DMS114 treated with DMSO at 0.1 percent for 48 hours (cell line): ENCODE results near the gene ITGBL1.

Source experiments
- DNase-seq: peaks from one replicate; lab custom pipeline; 2025; ENCODE audit not compliant: unreplicated experiment; lab: John Stamatoyannopoulos, UW

The ITGBL1 gene

GRCh38 chr13:101451641-101452040, 834 bp upstream of the ITGBL1 start:
- no peak for DNase-seq

- no peak for DNase-seq
Measured at GRCh38 chr13:101453784-101454201, 1.3 kb downstream of the ITGBL1 start.

- no peak for DNase-seq
Measured at GRCh38 chr13:101454767-101455166, 2.3 kb downstream of the ITGBL1 start.

- no peak for DNase-seq
Measured at GRCh38 chr13:101455863-101456262, 3.4 kb downstream of the ITGBL1 start.

- DNase-seq = no peak
Measured at GRCh38 chr13:101457176-101457575, 4.7 kb downstream of the ITGBL1 start.

- DNase-seq = no peak
Measured at GRCh38 chr13:101465877-101466276, 13.4 kb downstream of the ITGBL1 start.

GRCh38 chr13:101467415-101467814, 14.9 kb downstream of the ITGBL1 start:
- DNase-seq = no peak

- DNase-seq = no peak
Measured at GRCh38 chr13:101473458-101473857, 21.0 kb downstream of the ITGBL1 start.

- DNase-seq = no peak
Measured at GRCh38 chr13:101474419-101474957, 22.0 kb downstream of the ITGBL1 start.

GRCh38 chr13:101475536-101475935, 23.1 kb downstream of the ITGBL1 start:
- DNase-seq = no peak

- DNase-seq = no peak
Measured at GRCh38 chr13:101481421-101481820, 28.9 kb downstream of the ITGBL1 start.

- no peak for DNase-seq
Measured at GRCh38 chr13:101486708-101487437, 34.4 kb downstream of the ITGBL1 start.

- no peak for DNase-seq
Measured at GRCh38 chr13:101487438-101487830, 35.0 kb downstream of the ITGBL1 start.

- no peak for DNase-seq
Measured at GRCh38 chr13:101488734-101489133, 36.3 kb downstream of the ITGBL1 start.

- DNase-seq = no peak
Measured at GRCh38 chr13:101489643-101490405, 37.3 kb downstream of the ITGBL1 start.

GRCh38 chr13:101490406-101491015, 38.0 kb downstream of the ITGBL1 start:
- DNase-seq = no peak

- DNase-seq = no peak
Measured at GRCh38 chr13:101492251-101492910, 39.9 kb downstream of the ITGBL1 start.

- no peak for DNase-seq
Measured at GRCh38 chr13:101493541-101493940, 41.1 kb downstream of the ITGBL1 start.

- no peak for DNase-seq
Measured at GRCh38 chr13:101499406-101499805, 46.9 kb downstream of the ITGBL1 start.

- DNase-seq = no peak
Measured at GRCh38 chr13:101502618-101503017, 50.1 kb downstream of the ITGBL1 start.

GRCh38 chr13:101511161-101511560, 58.7 kb downstream of the ITGBL1 start:
- no peak for DNase-seq
